WTC11 (cell line): Measurements from ENCODE around the gene MOB3C. TPM values are rescaled to one million over a fixed set of nuclear protein-coding genes. Genes with fewer than 3 reads are reported as not detected.

Source experiments
- ATAC-seq: fragments of 200-7000 bp; cut with Tn5 transposase; 2 replicates; pipeline ENCODE4 v1.10.0; 2021; ENCODE audit warnings: mild to moderate bottlenecking, moderate library complexity
- CTCF ChIA-PET: fragments of 300-600 bp; sonication (Branson Sonifier 250); formaldehyde crosslinking; loops from one replicate; lab custom pipeline; 2021; ENCODE audit warnings: antibody characterized with exemption; lab: Charles Lee
- POLR2A ChIA-PET: fragments of 350-600 bp; sonication (Branson Sonifier 250); formaldehyde crosslinking; loops from one replicate; lab custom pipeline; 2021; ENCODE audit warnings: antibody characterized with exemption; lab: Charles Lee
- DNase-seq: peaks from one replicate; pipeline ENCODE4 v3.0.0; 2021; ENCODE audit warnings: low spot score
- H3K27ac Mint-ChIP-seq: 2 replicates; pipeline ENCODE4 v1.8.0; 2021; ENCODE audit warnings: mixed read lengths
- H3K27me3 Mint-ChIP-seq: 2 replicates; pipeline ENCODE4 v1.8.0; 2021; ENCODE audit warnings: low read depth, mild to moderate bottlenecking, moderate library complexity, mixed read lengths
- H3K36me3 Mint-ChIP-seq: 2 replicates; pipeline ENCODE4 v1.8.0; 2021; ENCODE audit warnings: mixed read lengths
- H3K4me1 Mint-ChIP-seq: 2 replicates; pipeline ENCODE4 v1.8.0; 2022; ENCODE audit warnings: mixed read lengths
- H3K4me3 Mint-ChIP-seq: 2 replicates; pipeline ENCODE4 v1.8.0; 2021; ENCODE audit warnings: mild to moderate bottlenecking, moderate library complexity, mixed read lengths
- H3K9me3 Mint-ChIP-seq: 2 replicates; pipeline ENCODE4 v1.8.0; 2021; ENCODE audit warnings: mixed read lengths
- FOXP1 ChIP-seq: sonication (generic); formaldehyde crosslinking; IDR thresholded peaks from 2 replicates; pipeline ENCODE4 v1.8.0; 2022; ENCODE audit warnings: missing genetic modification reagents, mild to moderate bottlenecking, moderate library complexity, borderline replicate concordance
- IRF2 ChIP-seq: sonication (generic); formaldehyde crosslinking; IDR thresholded peaks from 2 replicates; pipeline ENCODE4 v1.8.0; 2022; ENCODE audit warnings: low read depth, missing genetic modification reagents, borderline replicate concordance
- NFATC4 ChIP-seq: fragments of 250-450 bp; sonication (Bioruptor Pico); IDR thresholded peaks from 2 replicates; pipeline ENCODE4 v1.9.0; 2021; ENCODE audit warnings: mild to moderate bottlenecking
- SMAD4 ChIP-seq: sonication (generic); formaldehyde crosslinking; IDR thresholded peaks from 2 replicates; pipeline ENCODE4 v1.8.0; 2022; ENCODE audit warnings: mild to moderate bottlenecking, missing genetic modification reagents
- TEAD4 ChIP-seq: sonication (generic); formaldehyde crosslinking; IDR thresholded peaks from 2 replicates; pipeline ENCODE4 v1.8.0; 2022; ENCODE audit warnings: mild to moderate bottlenecking, missing genetic modification reagents
- TP53 ChIP-seq: sonication (generic); formaldehyde crosslinking; IDR thresholded peaks from 2 replicates; pipeline ENCODE4 v1.8.1; 2023; ENCODE audit warnings: mild to moderate bottlenecking, missing genetic modification reagents
- ZNF121 ChIP-seq: sonication (generic); formaldehyde crosslinking; IDR thresholded peaks from 2 replicates; pipeline ENCODE4 v1.8.0; 2023; ENCODE audit warnings: missing genetic modification reagents
- ZNF416 ChIP-seq: fragments of 250-450 bp; sonication (Bioruptor Pico); IDR thresholded peaks from 2 replicates; pipeline ENCODE4 v1.9.0; 2021; ENCODE audit warnings: mild to moderate bottlenecking, inconsistent platforms
- ZNF671 ChIP-seq: fragments of 250-450 bp; sonication (Bioruptor Pico); IDR thresholded peaks from 2 replicates; pipeline ENCODE4 v1.8.0; 2021; ENCODE audit warnings: mild to moderate bottlenecking
- total RNA-seq: library from RNA; stranded (reverse); gene quantifications from 3 replicates; pipeline ENCODE4 v1.2.3, GENCODE V29; 2021
- TF ChIP-seq, protein P1 (sequence below): sonication (generic); formaldehyde crosslinking; IDR thresholded peaks from 2 replicates; pipeline ENCODE4 v1.8.0; 2022; ENCODE audit warnings: missing genetic modification reagents
- TF ChIP-seq, protein P2 (sequence below): fragments of 250-450 bp; sonication (Bioruptor Pico); IDR thresholded peaks from 2 replicates; pipeline ENCODE4 v2.1.2; 2022; ENCODE audit warnings: mild to moderate bottlenecking, moderate library complexity
- TF ChIP-seq, protein P3 (sequence below): fragments of 250-450 bp; sonication (Bioruptor Pico); IDR thresholded peaks from 2 replicates; pipeline ENCODE4 v1.8.0; 2021; ENCODE audit warnings: mild to moderate bottlenecking
- TF ChIP-seq, protein P4 (sequence below): fragments of 250-450 bp; sonication (Bioruptor Pico); IDR thresholded peaks from 2 replicates; pipeline ENCODE4 v1.9.0; 2021; ENCODE audit warnings: mild to moderate bottlenecking
- TF ChIP-seq, protein P5 (sequence below): fragments of 250-450 bp; sonication (Bioruptor Pico); conservative IDR thresholded peaks from 2 replicates; pipeline ENCODE4 v1.9.0; 2021; ENCODE audit warnings: mild to moderate bottlenecking
- TF ChIP-seq, protein P6 (sequence below): sonication (generic); formaldehyde crosslinking; IDR thresholded peaks from 2 replicates; pipeline ENCODE4 v1.8.0; 2022; ENCODE audit warnings: mild to moderate bottlenecking, missing genetic modification reagents
- TF ChIP-seq, protein P7 (sequence below): fragments of 250-450 bp; sonication (Bioruptor Pico); IDR thresholded peaks from 2 replicates; pipeline ENCODE4 v1.9.0; 2021; ENCODE audit warnings: moderate library complexity, mild to moderate bottlenecking, inconsistent platforms, borderline replicate concordance

Gene MOB3C
- total RNA-seq, 1 experiment from 2014 or later: 3.1 TPM

DNA sequence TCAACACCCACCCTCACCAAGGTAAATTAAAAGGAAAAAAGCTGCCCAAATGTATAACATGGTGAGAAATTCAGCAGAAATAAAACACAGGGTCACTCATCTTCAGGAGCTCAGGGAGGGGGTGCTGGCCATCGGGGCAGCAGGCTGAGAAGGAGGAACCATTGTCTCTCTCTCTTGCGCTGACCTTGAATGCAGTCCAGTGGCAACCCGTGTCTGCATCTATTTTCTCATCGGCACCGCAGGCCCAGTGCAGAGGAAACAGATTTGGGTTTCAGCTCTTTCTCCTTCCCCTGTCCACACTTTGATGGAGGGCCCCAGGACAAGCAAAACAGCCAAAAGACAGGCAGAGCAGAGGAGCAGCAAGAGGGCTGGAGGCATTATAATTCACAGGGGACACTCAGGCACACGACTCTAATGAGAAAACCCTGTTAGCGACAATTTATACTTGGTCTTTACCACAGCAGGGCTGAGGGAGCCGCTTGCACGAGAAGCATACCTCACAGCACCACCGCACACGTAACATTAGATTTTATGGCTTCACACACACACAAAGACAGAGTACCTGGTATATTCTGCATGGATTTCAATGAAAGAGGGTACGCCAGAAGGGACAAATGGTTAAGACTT is 31.2 kb downstream of the MOB3C start:
- TF ChIP-seq TEAD4 (CRISPR knock-in tag) (no peak), FOXP1 (CRISPR knock-in tag) (no peak), NFATC4 (CRISPR knock-in tag) (no peak), ZNF671 (CRISPR knock-in tag) (no peak), ZNF416 (no peak)
- TF ChIP-seq, protein P1, sequence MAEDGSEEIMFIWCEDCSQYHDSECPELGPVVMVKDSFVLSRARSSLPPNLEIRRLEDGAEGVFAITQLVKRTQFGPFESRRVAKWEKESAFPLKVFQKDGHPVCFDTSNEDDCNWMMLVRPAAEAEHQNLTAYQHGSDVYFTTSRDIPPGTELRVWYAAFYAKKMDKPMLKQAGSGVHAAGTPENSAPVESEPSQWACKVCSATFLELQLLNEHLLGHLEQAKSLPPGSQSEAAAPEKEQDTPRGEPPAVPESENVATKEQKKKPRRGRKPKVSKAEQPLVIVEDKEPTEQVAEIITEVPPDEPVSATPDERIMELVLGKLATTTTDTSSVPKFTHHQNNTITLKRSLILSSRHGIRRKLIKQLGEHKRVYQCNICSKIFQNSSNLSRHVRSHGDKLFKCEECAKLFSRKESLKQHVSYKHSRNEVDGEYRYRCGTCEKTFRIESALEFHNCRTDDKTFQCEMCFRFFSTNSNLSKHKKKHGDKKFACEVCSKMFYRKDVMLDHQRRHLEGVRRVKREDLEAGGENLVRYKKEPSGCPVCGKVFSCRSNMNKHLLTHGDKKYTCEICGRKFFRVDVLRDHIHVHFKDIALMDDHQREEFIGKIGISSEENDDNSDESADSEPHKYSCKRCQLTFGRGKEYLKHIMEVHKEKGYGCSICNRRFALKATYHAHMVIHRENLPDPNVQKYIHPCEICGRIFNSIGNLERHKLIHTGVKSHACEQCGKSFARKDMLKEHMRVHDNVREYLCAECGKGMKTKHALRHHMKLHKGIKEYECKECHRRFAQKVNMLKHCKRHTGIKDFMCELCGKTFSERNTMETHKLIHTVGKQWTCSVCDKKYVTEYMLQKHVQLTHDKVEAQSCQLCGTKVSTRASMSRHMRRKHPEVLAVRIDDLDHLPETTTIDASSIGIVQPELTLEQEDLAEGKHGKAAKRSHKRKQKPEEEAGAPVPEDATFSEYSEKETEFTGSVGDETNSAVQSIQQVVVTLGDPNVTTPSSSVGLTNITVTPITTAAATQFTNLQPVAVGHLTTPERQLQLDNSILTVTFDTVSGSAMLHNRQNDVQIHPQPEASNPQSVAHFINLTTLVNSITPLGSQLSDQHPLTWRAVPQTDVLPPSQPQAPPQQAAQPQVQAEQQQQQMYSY: no peak
- TF ChIP-seq, protein P2, sequence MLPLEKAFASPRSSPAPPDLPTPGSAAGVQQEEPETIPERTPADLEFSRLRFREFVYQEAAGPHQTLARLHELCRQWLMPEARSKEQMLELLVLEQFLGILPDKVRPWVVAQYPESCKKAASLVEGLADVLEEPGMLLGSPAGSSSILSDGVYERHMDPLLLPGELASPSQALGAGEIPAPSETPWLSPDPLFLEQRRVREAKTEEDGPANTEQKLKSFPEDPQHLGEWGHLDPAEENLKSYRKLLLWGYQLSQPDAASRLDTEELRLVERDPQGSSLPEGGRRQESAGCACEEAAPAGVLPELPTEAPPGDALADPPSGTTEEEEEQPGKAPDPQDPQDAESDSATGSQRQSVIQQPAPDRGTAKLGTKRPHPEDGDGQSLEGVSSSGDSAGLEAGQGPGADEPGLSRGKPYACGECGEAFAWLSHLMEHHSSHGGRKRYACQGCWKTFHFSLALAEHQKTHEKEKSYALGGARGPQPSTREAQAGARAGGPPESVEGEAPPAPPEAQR (CRISPR knock-in tag): no peak
- TF ChIP-seq, protein P3, sequence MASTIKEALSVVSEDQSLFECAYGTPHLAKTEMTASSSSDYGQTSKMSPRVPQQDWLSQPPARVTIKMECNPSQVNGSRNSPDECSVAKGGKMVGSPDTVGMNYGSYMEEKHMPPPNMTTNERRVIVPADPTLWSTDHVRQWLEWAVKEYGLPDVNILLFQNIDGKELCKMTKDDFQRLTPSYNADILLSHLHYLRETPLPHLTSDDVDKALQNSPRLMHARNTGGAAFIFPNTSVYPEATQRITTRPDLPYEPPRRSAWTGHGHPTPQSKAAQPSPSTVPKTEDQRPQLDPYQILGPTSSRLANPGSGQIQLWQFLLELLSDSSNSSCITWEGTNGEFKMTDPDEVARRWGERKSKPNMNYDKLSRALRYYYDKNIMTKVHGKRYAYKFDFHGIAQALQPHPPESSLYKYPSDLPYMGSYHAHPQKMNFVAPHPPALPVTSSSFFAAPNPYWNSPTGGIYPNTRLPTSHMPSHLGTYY (CRISPR knock-in tag): no peak
- TF ChIP-seq, protein P4, sequence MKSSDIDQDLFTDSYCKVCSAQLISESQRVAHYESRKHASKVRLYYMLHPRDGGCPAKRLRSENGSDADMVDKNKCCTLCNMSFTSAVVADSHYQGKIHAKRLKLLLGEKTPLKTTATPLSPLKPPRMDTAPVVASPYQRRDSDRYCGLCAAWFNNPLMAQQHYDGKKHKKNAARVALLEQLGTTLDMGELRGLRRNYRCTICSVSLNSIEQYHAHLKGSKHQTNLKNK: no peak
- TF ChIP-seq, all 79 proteins: peak for 0
- ATAC-seq: no peak
- H3K4me1 Mint-ChIP-seq: no peaks in the 10 kb centered on the region
- H3K36me3 Mint-ChIP-seq: peaks cover 7% of the 10 kb centered on the region; the same call in 1 of the 2 replicates
- POLR2A ChIA-PET: no interaction called here
- no peaks in the 10 kb centered on the region for H3K27me3 Mint-ChIP-seq
- H3K9me3 Mint-ChIP-seq: no peaks in the 10 kb centered on the region
- no peak overlapping the region; the same call in 1 of the 2 replicates for H3K27ac Mint-ChIP-seq
- CTCF ChIA-PET: interaction anchor here (1.8 kb wide), 1 partner anchor 19 kb away, joined by 6 read pairs; the partner anchor contains the start of gene MKNK1
- no peak overlapping the region for H3K4me3 Mint-ChIP-seq
- DNase-seq: no peak

DNA sequence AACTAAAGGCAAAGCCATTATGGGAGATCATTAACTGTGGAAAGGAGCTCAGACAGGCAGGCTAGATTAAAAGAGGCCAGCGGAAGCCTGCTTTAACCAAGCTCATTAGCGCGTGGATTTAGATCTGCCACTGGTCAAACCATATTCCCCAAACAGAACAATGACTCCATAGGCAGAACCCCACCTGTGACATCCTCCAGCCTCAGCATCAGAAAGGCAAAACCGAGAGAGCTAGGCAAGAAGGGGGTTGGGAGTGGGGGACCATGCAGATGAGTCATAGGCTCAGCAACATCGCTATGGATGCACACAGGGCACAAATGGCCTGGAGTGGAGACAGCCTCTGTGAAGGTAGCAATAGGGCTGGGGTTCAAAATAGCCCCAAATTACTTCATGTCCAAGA is 33.1 kb downstream of the MOB3C start:
- Mint-ChIP-seq H3K9me3 (no peaks in the 10 kb centered on the region), H3K27me3 (no peaks in the 10 kb centered on the region), H3K27ac (no peak overlapping the region), H3K36me3 (peaks cover 4% of the 10 kb centered on the region; the same call in 1 of the 2 replicates), H3K4me3 (no peak overlapping the region), H3K4me1 (no peaks in the 10 kb centered on the region)
- CTCF ChIA-PET: interaction anchor here (0.7 to 1.4 kb wide), 2 partner anchors 20 to 21 kb away, joined by 4 to 6 read pairs; partner anchors contain the start of gene MKNK1
- DNase-seq (no peak), ATAC-seq (no peak)
- POLR2A ChIA-PET: no interaction called here
- TF ChIP-seq IRF2 (CRISPR knock-in tag): no peak
- no peak for TF ChIP-seq ZNF121 (CRISPR knock-in tag)
- TF ChIP-seq, protein P5, sequence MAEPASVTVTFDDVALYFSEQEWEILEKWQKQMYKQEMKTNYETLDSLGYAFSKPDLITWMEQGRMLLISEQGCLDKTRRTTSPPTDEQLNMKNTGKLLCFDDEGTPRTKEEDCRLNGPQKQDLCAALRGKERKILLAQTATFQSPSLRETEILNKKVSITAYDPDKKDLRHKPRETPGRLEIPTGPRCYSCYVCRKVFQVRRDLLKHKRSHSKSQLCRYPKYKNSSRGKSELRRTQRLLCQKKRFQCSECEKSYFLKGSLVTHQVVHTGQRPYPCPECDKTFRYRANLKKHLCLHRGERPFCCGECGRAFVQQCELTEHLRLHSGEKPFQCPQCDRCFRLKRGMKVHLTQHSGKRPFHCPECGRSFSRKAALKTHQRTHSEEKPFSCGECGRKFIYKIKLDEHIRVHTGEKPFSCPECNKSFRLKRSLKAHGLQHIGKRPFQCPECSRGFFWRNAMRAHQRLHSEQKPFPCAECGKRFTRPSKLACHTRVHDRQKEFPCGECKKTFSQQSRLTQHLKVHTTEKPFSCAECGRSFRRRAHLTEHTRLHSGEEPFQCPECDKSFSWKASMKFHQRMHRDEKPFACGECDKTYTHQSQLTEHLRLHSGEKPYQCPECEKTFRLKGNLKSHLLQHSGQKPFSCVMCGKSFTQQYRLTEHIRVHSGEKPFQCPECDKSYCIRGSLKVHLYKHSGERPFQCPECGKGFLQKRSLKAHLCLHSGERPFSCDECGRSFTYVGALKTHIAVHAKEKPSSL: no peak
- TF ChIP-seq TP53 (CRISPR knock-in tag): no peak
- no peak for TF ChIP-seq SMAD4 (CRISPR knock-in tag)
- TF ChIP-seq, protein P3 (CRISPR knock-in tag): no peak
- TF ChIP-seq, protein P6, sequence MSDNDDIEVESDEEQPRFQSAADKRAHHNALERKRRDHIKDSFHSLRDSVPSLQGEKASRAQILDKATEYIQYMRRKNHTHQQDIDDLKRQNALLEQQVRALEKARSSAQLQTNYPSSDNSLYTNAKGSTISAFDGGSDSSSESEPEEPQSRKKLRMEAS (CRISPR knock-in tag): no peak
- TF ChIP-seq, protein P7, sequence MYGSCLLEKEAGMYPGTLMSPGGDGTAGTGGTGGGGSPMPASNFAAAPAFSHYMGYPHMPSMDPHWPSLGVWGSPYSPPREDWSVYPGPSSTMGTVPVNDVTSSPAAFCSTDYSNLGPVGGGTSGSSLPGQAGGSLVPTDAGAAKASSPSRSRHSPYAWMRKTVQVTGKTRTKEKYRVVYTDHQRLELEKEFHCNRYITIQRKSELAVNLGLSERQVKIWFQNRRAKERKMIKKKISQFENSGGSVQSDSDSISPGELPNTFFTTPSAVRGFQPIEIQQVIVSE (CRISPR knock-in tag): no peak
- TF ChIP-seq, protein P1: no peak
